ENCODE measurements around the gene CIDEB.
"Not testable (repeated sequence)": the region's sequence is repeated elsewhere in the genome, so short reads cannot be mapped to it uniquely, and the experiment has no call there.

The CIDEB gene

DNA sequence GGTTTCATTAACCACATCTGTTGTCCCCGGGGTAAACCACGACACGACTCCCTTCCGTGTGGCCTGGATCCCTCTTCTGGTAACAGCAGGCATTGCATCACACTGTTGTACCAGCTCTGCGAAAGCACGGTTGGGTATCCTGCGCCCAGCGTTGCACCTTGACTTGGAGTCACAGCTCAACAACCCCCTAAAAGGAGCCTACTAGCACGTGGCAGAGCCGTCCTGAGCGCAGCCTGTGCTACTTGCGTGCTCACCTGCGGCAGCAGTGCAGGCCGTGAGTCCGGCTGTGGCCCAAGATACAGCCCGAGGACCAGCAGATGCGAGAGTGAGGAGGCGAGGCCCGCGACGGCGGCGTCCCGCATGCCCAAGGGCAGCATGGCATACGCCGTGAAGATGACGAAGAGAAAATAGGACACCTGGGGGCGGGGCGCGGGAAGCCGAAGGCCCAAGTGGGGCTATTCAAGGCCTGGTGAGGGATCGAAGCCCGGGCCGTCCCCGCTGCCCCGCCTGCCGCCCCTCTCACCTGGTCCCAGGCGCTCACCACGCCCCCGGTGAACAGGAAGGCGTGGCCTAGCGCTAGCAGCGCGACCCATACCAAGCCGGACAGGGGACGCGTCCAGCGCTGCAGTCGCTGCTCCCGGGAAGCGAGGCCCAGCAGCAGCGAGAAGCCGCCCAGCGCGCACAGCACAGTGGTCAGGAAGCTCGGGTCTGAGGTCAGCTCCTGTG lies 24.7 kb upstream of the CIDEB start:
- no peak for FAIRE-seq

DNA sequence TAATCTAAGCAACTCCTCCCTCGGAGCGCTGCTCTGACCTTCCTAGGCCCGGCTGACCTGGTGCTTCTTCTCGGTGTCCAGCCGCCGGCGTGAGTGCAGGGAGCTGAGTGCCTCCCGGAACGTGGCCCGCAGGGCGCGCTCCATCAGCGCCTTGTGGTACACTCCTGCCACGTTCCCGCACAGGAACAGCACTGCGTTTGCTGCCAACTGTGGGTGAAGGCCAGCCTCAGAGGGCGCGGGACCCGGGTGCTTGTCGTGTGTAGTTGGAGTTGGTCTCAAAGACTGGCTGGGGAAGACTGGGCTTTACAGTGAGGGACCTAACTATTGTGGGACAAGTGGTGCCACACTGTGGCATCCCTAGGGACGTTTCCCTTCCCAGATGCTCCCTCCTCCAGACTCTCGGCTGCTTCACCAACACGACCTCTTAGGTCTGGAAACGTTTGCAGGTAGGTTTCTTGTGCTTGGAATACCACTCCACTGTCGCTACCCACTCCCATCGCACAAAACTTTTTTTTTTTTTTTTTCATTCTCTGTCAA lies 24.0 kb upstream of the CIDEB start:
- no peak for FAIRE-seq

DNA sequence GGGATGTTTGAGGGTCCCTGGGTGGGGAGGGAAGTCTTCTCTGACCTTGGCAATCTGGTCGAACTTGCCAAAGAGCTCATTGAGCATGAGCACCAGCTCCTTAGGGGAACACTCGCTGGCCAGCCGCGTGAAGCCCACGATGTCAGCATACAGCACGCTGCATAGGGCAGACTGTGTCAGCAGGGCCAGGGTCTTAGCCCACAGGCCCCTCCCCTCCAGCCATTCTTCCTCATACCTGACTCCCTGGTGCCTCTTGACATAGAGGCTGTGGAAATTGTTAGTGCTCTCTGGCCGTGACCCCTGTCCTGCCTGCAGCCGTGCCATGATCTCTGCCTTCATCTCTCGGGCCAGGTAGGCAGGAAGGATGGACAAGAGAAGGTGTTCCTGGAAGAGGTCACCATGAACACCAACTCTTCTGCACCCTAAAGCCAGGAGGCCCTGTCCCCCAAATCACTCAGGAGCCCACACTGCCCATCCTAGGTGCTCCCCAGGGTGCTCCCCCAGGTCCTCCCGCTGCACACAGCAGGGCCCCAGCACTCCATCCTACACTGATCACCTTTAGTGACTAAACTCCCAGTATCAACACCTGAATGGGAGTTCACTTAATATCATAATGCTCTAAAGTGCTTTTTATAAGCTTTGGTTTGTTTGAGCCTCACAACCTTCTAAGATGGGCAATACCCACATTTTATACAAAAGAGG lies 23.3 kb upstream of the CIDEB start:
- FAIRE-seq: no peak

DNA sequence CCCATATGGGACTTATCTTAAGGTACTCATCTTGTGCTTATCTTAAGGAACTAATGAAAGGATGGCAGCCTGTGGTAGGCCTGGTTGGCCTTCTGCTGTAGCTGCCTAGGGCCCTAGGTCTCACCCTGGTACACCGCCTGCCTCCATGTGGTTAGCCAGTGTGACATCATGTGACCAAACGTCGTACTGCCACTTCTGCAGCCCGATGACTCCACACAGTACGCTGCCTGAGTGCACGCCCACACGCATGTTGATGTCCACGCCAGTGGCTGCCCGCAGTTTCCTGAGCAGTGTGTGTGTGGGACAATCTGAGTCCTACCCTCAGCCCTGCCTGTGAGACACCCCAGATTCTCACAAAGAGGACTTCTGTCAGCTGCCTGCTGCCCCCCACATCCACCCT lies 22.0 kb upstream of the CIDEB start:
- FAIRE-seq: no peak

DNA sequence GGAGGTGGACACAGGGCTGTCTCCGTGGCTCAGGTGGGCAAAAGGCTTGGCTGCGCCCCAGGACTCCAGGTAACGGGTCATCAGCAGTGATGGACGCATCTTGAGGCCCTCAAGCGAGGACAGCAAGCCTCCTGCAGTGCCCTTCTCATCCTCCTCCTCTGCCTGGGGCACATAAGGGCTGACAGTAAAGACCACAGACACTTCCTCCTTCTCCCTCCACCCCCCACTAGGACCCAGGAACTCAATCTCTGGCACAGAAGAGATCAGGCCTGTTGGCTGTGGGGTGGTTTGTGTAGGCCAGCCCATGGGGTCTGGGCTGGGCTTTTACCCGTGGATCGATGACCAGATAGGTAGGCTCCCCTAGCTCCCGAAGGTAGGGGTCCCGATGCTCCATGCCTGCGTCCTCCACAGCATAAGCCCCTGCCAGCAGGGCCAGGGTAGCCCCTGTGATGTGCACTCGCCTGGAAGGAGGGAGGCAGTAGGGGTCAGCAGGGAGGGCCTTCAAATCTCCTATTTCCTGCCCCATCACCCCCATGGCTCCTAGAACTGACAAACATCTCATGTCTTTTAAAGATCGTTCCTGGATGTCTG lies 21.4 kb upstream of the CIDEB start:
- FAIRE-seq: no peak

DNA sequence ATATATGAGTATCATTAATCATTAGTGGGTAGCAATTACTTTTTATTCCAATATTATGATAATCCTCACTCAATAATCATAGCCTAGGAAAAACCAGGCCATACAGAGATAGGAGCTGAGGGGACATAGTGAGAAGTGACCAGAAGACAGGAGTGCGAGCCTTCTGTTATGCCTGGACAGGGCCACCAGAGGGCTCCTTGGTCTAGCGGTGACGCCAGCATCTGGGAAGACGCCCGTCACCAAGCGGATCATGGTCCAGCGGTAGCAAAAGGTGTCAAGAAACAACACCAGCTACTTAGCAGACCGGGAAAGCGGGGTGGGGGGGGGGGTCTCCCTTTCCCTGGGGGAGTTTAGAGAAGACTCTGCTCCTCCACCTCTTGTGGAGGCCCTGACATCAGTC lies 20.1 kb upstream of the CIDEB start:
- FAIRE-seq: not testable (repeated sequence)

DNA sequence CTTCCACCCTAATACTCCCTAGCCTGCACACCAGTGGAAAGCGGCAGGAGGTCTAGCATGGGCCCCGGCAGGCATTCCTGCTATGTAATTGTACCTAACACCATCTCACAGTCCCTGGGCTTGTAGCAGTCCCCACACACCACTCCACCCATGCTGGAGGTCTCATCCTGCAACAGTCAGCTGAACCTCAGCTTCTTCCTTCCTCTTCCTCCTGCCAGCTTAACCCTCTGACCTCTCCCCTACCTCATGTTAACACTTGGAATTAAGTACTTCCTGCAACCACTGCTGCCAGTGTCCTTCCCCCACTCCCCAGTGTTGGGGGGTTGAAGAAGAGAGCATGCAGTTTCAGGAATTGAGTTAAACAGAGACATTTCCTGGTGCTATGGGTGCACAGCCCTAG lies 19.5 kb upstream of the CIDEB start:
- no peak for FAIRE-seq

DNA sequence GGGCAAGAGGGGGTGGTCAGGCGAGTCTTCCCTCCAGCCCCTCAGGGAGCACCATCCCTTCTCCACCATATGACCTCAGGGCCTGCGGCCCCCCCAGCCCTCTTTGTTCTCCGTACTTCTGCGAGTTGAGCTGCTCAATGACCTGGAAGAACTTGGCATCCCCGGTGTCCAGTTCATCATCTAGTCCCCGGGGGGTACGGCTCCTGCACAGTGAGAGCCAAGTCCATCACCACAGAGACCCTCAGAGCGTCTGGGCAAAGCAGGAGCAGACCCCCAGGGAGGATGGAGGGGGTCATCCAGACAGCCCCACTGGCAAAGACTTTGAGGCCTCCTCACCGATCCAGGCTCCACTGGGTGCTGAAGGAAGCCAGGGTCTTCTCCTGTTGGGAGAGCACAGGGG lies 18.2 kb upstream of the CIDEB start:
- FAIRE-seq: no peak

DNA sequence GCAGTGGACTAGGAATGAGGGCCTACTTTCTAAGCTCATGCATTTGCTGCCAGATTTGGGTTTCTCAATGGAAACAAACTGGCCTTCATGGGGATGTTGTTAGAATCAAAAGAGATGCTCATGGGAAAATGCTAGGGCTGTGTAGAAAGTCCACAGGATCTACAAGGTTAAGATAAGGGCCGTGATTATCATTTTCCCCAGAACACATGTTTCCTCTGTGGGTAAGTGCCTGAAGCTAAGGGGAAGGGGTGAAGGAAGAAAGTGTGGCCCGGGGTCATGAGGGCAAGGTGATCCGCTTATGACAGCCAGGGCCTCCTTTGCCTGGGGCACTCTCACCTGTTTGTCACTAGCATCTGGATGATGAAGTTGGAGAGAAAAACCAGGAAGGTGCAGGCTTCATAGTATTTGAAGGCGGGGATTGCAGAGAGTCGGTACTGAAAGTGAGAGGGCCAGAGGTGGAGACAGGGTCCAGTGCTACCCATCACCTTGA lies 17.3 kb upstream of the CIDEB start:
- FAIRE-seq: no peak

DNA sequence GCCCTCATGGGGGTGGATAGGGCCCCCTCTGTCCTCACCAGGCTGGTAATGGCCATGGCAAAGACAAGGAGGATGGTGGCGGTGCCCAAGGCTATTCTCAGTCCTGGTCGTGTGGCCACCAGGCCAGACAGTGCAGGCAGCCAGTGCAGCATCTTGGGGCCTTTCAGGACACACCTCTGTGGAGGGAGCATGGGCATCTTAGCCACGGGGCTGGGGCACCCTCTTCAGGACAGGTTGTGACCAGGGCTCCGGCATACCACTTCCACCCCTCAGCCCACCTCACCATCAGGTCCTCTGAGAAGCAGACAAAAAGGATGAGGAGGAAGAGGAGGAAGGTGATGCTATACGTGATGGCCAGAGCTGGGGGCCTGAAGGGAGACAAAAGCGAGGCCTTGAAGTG lies 16.2 kb upstream of the CIDEB start:
- FAIRE-seq: no peak

DNA sequence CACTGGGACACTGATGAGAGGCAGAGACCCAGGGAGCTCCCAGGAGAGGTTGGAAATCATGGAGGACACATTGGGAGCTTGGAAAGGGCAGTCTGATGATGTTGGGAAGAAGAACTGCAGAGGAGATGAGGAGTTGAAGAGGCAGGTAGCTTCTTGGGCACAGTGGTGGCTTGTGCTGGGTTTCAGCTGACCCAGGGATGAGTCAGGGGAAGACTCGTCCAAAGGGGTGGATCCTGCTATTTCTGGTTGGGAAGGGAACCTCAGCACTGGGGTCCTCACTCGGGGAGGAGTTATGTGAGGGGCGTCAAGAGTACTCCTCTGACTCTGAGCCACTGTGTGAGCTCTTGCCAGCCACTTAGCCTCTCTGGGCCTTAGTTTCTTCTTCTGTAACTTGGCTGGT lies 15.6 kb upstream of the CIDEB start:
- no peak for FAIRE-seq

DNA sequence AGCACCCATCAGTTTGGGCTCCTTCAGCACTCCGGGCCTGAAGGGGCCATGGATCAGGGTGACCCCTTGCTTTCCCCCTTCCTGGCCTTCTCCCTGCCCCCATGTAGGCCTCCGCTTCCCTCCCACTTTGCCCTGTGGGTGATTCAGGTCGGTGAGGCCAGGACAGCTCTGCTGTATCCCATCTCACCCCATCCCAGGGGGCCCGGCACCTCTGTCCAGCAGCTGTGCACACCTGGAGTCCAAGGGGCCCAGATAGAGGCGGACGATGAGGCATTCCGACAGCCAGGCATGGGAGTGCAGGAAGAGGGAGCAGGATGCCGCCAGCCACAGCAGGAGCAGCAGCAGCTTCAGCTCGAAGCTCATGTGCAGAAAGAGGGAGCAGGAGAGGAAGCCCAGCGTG lies 14.9 kb upstream of the CIDEB start:
- FAIRE-seq: no peak

DNA sequence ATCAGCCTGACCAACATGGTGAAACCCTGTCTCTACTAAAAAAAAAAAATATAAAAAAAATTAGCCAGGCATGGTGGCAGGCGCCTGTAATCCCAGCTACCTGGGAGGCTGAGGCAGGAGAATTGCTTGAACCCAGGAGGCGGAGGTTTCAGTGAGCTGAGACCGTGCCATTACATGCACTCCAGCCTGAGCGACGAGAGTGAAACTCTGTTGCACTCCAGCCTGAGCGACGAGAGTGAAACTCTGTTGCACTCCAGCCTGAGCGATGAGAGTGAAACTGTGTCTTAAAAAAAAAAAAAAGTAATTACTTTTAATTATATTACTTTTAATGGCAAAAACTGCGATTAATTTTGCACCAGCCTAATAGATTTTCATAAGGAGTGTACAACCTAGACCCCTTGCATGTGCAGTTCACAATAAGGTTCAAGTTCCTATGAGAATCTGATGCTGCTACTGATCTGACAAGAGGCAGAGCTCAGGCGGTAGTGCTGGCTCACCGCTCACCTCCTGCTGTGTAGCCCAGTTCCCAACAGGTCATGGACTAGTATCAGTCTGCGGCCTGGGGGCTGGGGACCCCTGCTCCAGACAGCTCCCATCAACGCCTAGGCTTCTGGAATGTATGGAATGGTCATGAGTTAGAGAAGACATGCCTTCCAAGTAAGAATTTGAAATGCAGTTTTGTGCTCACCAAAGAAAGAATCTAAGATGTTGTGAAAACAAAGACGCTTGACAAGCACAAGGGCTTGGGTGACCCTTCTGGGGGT lies 13.6 kb upstream of the CIDEB start:
- FAIRE-seq: no peak

DNA sequence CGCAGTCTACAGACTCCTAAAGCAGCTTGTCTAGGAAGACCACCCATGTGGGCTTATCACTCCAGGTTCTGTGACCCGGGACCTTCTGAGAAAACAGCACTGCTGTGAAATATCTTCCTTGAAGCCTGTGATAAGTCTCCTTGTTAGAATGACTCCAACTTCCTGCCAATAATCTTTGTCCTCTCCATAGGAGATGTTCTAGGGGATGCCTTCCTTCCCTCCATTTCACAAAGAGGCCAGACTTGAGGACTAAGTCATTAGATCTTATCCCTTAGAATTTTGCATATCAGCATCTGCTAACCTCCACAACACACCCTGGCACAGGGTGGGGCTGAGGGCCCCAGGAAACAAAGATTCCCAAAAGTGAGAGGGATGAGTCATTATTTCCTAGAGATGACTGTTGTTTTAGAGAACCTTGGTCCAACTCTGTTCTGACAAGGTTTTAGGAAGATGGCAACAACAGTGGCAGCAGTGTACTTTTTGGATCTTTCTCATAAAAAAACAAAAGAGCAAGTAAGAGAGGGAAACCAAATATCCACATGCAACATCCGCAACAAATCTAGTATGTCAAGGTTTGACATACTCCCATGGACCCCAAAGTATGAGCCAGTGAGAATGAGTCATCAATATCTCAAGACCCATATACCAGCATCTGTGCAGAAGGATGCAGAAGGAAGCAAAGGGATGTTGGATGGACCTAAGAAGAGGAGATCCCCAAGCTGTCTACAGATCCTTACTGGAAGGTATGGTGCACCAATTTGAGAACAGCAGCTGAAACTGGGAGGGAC lies 9.6 kb upstream of the CIDEB start:
- FAIRE-seq: no peak

DNA sequence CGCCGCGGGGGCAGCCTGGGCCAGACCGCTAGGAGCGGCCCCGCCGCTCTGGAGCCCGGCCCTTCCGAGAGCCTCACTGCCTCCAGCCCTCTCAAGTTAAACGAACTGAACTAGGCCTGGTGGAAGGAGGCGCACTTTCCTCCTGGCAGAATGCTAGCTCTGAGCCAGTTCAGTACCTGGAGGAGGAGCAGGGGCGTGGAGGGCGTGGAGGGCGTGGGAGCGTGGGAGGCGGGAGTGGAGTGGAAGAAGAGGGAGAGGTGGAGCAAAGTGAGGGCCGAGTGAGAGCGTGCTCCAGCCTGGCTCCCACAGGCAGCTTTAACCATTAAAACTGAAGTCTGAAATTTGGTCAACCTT lies 8.8 kb upstream of the CIDEB start:
- FAIRE-seq: no peak

DNA sequence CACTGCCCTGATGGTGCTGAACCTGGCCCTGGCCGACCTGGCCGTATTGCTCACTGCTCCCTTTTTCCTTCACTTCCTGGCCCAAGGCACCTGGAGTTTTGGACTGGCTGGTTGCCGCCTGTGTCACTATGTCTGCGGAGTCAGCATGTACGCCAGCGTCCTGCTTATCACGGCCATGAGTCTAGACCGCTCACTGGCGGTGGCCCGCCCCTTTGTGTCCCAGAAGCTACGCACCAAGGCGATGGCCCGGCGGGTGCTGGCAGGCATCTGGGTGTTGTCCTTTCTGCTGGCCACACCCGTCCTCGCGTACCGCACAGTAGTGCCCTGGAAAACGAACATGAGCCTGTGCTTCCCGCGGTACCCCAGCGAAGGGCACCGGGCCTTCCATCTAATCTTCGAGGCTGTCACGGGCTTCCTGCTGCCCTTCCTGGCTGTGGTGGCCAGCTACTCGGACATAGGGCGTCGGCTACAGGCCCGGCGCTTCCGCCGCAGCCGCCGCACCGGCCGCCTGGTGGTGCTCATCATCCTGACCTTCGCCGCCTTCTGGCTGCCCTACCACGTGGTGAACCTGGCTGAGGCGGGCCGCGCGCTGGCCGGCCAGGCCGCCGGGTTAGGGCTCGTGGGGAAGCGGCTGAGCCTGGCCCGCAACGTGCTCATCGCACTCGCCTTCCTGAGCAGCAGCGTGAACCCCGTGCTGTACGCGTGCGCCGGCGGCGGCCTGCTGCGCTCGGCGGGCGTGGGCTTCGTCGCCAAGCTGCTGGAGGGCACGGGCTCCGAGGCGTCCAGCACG lies 8.2 kb upstream of the CIDEB start:
- FAIRE-seq: no peak

DNA sequence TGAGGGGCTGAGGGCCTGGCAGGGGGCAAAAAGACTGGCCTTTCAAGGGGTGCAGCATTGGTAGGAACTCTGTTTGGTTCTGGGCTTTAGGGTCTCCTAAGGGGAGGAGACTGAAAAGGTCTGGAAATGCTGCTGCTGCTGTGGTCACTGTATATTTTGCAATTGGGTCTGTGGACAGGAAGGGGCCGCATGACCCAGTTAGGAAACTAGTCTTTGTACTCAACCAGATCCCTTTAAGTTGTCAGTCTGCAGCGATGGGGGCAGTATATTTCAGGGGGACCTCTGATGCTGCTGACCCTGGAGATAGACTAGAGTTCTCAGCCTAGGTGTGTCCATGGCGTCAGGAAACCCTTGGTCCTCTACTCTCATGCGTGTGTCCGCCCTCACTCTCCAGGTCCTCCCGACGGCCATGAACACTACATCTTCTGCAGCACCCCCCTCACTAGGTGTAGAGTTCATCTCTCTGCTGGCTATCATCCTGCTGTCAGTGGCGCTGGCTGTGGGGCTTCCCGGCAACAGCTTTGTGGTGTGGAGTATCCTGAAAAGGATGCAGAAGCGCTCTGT lies 7.5 kb upstream of the CIDEB start:
- no peak for FAIRE-seq

DNA sequence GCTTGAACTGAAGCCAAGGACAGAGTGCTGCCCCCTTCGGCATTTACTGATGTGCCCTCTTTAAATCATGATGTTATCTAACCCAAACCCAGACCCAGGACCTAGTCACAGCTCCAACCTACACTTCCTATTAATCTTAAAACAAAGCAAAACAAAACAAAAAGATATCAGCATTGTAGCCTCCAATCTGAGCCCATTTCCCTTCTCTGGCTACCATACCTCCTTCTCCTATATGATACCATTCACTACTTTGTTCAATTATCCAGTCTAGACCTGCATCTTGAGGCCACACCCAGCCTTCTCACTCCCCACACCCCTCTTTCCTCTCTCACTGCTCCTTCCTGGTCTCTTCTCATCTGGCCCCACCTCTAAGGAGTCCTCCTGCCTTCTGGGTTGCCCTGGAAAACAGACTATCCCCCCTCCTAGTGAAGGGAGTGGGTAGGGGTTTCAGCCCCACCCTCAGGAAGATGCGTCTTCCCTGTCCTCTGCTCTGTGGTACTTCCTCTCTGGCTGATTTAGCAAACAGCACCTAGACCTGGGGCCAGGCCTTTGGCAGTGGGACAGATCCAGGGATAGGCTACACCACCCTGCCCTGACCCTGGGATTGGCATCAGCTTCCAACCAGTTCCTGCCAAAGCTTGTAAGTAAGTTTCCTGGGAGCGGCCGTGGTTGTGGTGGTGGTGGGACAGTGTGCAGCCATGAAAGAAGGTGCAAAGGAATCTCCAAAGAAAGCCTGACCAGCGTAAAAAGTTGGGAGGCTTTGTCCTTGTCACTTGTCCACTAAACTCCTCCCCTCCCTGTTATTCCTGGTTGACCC lies 6.8 kb upstream of the CIDEB start:
- no peak for FAIRE-seq

DNA sequence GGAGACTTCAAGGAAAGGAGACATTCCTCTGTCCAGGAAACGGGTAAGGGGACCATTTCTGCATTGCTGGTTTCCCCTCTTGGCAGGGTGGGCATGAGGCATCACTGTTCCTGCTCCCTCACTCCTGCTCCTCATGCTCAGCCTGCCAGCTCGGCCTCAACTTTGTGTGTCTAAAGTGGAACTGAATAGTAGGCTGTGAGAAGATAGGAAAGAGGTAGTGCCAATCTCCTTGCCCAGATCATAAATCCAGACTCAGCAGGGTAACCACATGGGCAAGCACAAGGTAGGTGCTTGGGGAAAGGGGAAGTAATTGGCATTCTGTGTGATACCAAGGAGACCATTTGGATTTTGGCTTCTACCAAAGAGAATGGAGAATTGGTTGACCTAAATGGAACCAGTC lies 6.1 kb upstream of the CIDEB start:
- FAIRE-seq: no peak

Measured in endometrium (tissue), 2 donors.